Measurements from ENCODE around the gene FAM149A. TPM values are rescaled to one million over a fixed set of nuclear protein-coding genes. Genes with fewer than 3 reads are reported as not detected.

Gene FAM149A
- total and polyA plus RNA-seq, 4 donors: 12.0 to 27.1 (median 15.0) TPM

DNA sequence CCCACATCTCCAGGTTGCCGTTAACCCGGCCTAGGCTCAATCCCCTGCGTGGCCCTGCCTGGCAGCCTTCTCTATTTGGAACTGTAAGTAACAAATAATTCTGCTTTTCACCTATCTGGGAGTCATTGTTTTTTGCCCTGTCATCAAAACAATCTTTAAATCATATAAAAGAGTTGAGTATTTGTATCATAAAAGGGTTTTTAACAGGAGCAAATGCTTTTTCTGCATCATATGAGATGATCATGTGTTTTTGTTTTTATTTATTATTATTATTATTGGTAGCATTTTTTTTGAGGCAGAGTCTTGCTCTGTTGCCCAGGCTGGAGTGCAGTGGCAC, 45.6 kb upstream of the FAM149A start:
- Histone ChIP-seq H3K4me1 (ENCODE audit: control insufficient read depth in 4 of 4, insufficient read depth in 4 of 4, low read length in 3 of 4) (no peaks in the 10 kb centered on the region), H3K27ac (ENCODE audit: low read depth in 1 of 2, low read length in 2 of 2) (no peak overlapping the region), H3K9ac (ENCODE audit: low read depth in 1 of 2, low read length in 2 of 2) (no peak overlapping the region), H3K36me3 (ENCODE audit: control insufficient read depth in 4 of 4, insufficient read depth in 3 of 4, low read depth in 1 of 4, low read length in 3 of 4) (no peaks in the 10 kb centered on the region), H3K9me3 (ENCODE audit: control insufficient read depth in 4 of 4, low read length in 3 of 4) (no peaks in the 10 kb centered on the region), H3K27me3 (ENCODE audit: control insufficient read depth in 4 of 4, insufficient read depth in 4 of 4, low read length in 3 of 4) (no peaks in the 10 kb centered on the region), H3K4me3 (ENCODE audit: low read depth in 1 of 3, low read length in 3 of 3) (no peak overlapping the region)
- no peak for TF ChIP-seq SP1 (IDR thresholded peaks at IDR 0.05)
- TF ChIP-seq, protein P1, sequence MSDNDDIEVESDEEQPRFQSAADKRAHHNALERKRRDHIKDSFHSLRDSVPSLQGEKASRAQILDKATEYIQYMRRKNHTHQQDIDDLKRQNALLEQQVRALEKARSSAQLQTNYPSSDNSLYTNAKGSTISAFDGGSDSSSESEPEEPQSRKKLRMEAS (IDR thresholded peaks at IDR 0.05): no peak
- TF ChIP-seq TAF1 (conservative IDR thresholded peaks at IDR 0.05): no peak
- TF ChIP-seq RAD21 (IDR thresholded peaks at IDR 0.05): no peak
- no peak for TF ChIP-seq NR2F2 (IDR thresholded peaks at IDR 0.05)
- TF ChIP-seq RXRA (IDR thresholded peaks at IDR 0.05): no peak
- TF ChIP-seq, protein P2, sequence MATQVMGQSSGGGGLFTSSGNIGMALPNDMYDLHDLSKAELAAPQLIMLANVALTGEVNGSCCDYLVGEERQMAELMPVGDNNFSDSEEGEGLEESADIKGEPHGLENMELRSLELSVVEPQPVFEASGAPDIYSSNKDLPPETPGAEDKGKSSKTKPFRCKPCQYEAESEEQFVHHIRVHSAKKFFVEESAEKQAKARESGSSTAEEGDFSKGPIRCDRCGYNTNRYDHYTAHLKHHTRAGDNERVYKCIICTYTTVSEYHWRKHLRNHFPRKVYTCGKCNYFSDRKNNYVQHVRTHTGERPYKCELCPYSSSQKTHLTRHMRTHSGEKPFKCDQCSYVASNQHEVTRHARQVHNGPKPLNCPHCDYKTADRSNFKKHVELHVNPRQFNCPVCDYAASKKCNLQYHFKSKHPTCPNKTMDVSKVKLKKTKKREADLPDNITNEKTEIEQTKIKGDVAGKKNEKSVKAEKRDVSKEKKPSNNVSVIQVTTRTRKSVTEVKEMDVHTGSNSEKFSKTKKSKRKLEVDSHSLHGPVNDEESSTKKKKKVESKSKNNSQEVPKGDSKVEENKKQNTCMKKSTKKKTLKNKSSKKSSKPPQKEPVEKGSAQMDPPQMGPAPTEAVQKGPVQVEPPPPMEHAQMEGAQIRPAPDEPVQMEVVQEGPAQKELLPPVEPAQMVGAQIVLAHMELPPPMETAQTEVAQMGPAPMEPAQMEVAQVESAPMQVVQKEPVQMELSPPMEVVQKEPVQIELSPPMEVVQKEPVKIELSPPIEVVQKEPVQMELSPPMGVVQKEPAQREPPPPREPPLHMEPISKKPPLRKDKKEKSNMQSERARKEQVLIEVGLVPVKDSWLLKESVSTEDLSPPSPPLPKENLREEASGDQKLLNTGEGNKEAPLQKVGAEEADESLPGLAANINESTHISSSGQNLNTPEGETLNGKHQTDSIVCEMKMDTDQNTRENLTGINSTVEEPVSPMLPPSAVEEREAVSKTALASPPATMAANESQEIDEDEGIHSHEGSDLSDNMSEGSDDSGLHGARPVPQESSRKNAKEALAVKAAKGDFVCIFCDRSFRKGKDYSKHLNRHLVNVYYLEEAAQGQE (IDR thresholded peaks at IDR 0.05): no peak
- no peak for TF ChIP-seq HNF4G (IDR thresholded peaks at IDR 0.05)
- no peak for TF ChIP-seq FOXA1 (IDR thresholded peaks at IDR 0.05)
- TF ChIP-seq, protein P3, sequence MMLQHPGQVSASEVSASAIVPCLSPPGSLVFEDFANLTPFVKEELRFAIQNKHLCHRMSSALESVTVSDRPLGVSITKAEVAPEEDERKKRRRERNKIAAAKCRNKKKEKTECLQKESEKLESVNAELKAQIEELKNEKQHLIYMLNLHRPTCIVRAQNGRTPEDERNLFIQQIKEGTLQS (IDR thresholded peaks at IDR 0.05): no peak
- TF ChIP-seq HNF4A (conservative IDR thresholded peaks at IDR 0.05): no peak
- TF ChIP-seq, protein P4, sequence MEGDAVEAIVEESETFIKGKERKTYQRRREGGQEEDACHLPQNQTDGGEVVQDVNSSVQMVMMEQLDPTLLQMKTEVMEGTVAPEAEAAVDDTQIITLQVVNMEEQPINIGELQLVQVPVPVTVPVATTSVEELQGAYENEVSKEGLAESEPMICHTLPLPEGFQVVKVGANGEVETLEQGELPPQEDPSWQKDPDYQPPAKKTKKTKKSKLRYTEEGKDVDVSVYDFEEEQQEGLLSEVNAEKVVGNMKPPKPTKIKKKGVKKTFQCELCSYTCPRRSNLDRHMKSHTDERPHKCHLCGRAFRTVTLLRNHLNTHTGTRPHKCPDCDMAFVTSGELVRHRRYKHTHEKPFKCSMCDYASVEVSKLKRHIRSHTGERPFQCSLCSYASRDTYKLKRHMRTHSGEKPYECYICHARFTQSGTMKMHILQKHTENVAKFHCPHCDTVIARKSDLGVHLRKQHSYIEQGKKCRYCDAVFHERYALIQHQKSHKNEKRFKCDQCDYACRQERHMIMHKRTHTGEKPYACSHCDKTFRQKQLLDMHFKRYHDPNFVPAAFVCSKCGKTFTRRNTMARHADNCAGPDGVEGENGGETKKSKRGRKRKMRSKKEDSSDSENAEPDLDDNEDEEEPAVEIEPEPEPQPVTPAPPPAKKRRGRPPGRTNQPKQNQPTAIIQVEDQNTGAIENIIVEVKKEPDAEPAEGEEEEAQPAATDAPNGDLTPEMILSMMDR (IDR thresholded peaks at IDR 0.05; ENCODE audit: low read depth, low read length, missing input control): no peak
- TF ChIP-seq FOXA2 (IDR thresholded peaks at IDR 0.05): no peak
- TF ChIP-seq JUND (IDR thresholded peaks at IDR 0.05): no peak
- no peak for TF ChIP-seq EGR1 (IDR thresholded peaks at IDR 0.05; ENCODE audit: low read depth in 2 of 2)
- TF ChIP-seq GABPA (IDR thresholded peaks at IDR 0.05 in 1 of 2, conservative IDR thresholded peaks at IDR 0.05 in 1 of 2): no peak
- TF ChIP-seq, protein P5, sequence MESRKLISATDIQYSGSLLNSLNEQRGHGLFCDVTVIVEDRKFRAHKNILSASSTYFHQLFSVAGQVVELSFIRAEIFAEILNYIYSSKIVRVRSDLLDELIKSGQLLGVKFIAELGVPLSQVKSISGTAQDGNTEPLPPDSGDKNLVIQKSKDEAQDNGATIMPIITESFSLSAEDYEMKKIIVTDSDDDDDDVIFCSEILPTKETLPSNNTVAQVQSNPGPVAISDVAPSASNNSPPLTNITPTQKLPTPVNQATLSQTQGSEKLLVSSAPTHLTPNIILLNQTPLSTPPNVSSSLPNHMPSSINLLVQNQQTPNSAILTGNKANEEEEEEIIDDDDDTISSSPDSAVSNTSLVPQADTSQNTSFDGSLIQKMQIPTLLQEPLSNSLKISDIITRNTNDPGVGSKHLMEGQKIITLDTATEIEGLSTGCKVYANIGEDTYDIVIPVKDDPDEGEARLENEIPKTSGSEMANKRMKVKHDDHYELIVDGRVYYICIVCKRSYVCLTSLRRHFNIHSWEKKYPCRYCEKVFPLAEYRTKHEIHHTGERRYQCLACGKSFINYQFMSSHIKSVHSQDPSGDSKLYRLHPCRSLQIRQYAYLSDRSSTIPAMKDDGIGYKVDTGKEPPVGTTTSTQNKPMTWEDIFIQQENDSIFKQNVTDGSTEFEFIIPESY (IDR thresholded peaks at IDR 0.05): no peak
- no peak for TF ChIP-seq YY1 (IDR thresholded peaks at IDR 0.05)
- WGBS: 79% methylated on average over 3 of the region's 3 CpGs
- no peak for DNase-seq (ENCODE audit: low spot score)

All from liver (tissue), 9 donors.